NCI-H748 (cell line): ENCODE data around the gene CSTF2T.
"Not testable (repeated sequence)": the region's sequence is repeated elsewhere in the genome, so short reads cannot be mapped to it uniquely, and the experiment has no call there.

Experiments used
- DNase-seq: peaks from one replicate; lab custom pipeline; 2025; ENCODE audit not compliant: unreplicated experiment; lab: John Stamatoyannopoulos, UW

The CSTF2T gene

GRCh38 chr10:51698473-51699063 lies 827 bp downstream of the CSTF2T start:
- DNase-seq: no peak

GRCh38 chr10:51696251-51696650 lies 3.1 kb downstream of the CSTF2T start:
- DNase-seq: no peak

GRCh38 chr10:51694086-51694768 lies 5.2 kb downstream of the CSTF2T start:
- no peak for DNase-seq

- no peak for DNase-seq
Measured at GRCh38 chr10:51691135-51691534, 8.3 kb downstream of the CSTF2T start.

- DNase-seq: no peak
Measured at GRCh38 chr10:51689536-51689935, 9.9 kb downstream of the CSTF2T start.

- DNase-seq: not testable (repeated sequence)
Measured at GRCh38 chr10:51688826-51689225, 10.6 kb downstream of the CSTF2T start.

- DNase-seq: no peak
Measured at GRCh38 chr10:51687296-51687695, 12.1 kb downstream of the CSTF2T start.

GRCh38 chr10:51685768-51686167 lies 13.6 kb downstream of the CSTF2T start:
- no peak for DNase-seq

GRCh38 chr10:51683031-51683691 lies 16.2 kb downstream of the CSTF2T start:
- no peak for DNase-seq

GRCh38 chr10:51679841-51680240 lies 19.6 kb downstream of the CSTF2T start:
- DNase-seq: no peak

- DNase-seq: no peak
Measured at GRCh38 chr10:51675088-51675487, 24.3 kb downstream of the CSTF2T start.

- no peak for DNase-seq
Measured at GRCh38 chr10:51672039-51672535, 27.3 kb downstream of the CSTF2T start.

- DNase-seq: no peak
Measured at GRCh38 chr10:51669041-51669440, 30.4 kb downstream of the CSTF2T start.

GRCh38 chr10:51668336-51668689 lies 31.1 kb downstream of the CSTF2T start:
- no peak for DNase-seq

- no peak for DNase-seq
Measured at GRCh38 chr10:51667678-51668335, 31.6 kb downstream of the CSTF2T start.

- DNase-seq: no peak
Measured at GRCh38 chr10:51666456-51666855, 32.9 kb downstream of the CSTF2T start.

- DNase-seq: no peak
Measured at GRCh38 chr10:51663086-51663485, 36.3 kb downstream of the CSTF2T start.

- no peak for DNase-seq
Measured at GRCh38 chr10:51659344-51659743, 40.1 kb downstream of the CSTF2T start.

- DNase-seq: no peak
Measured at GRCh38 chr10:51658000-51658399, 41.4 kb downstream of the CSTF2T start.

- no peak for DNase-seq
Measured at GRCh38 chr10:51656503-51656902, 42.9 kb downstream of the CSTF2T start.

- DNase-seq: no peak
Measured at GRCh38 chr10:51654918-51655317, 44.5 kb downstream of the CSTF2T start.

- DNase-seq: no peak
Measured at GRCh38 chr10:51653025-51653424, 46.4 kb downstream of the CSTF2T start.
